ENCODE measurements around the gene ZBTB38.

DNA sequence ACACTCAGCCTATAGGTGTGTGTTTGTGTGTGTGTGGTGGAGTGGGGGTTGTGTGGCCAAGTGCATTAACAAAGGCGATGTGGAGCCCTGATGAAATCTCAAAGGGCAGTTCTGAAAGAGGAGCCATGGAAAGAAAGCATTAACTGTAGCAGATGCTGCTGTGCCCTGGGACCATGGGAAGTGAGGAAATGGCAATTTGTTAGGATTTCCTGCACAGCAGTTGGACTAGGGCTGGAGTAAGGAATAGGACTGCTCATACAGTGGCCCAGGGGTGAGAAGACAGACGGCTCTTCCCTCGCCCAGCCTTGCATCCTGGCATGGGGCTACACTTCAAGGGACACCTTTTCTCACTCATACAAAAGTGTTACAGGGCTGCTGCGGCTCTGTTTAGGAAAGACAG lies 12.3 kb upstream of the ZBTB38 start:
- TF ChIP-seq, protein P1, sequence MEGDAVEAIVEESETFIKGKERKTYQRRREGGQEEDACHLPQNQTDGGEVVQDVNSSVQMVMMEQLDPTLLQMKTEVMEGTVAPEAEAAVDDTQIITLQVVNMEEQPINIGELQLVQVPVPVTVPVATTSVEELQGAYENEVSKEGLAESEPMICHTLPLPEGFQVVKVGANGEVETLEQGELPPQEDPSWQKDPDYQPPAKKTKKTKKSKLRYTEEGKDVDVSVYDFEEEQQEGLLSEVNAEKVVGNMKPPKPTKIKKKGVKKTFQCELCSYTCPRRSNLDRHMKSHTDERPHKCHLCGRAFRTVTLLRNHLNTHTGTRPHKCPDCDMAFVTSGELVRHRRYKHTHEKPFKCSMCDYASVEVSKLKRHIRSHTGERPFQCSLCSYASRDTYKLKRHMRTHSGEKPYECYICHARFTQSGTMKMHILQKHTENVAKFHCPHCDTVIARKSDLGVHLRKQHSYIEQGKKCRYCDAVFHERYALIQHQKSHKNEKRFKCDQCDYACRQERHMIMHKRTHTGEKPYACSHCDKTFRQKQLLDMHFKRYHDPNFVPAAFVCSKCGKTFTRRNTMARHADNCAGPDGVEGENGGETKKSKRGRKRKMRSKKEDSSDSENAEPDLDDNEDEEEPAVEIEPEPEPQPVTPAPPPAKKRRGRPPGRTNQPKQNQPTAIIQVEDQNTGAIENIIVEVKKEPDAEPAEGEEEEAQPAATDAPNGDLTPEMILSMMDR (IDR thresholded peaks at IDR 0.05): no peak
- TF ChIP-seq POLR2A (IDR thresholded peaks at IDR 0.05): no peak
- no peak for TF ChIP-seq EP300 (IDR thresholded peaks at IDR 0.05)
- no peak for TF ChIP-seq POLR2AphosphoS5 (IDR thresholded peaks at IDR 0.05)
